NCI-H524 (cell line): Measurements from ENCODE around the gene LNP1.
"Not testable (repeated sequence)": the region's sequence is repeated elsewhere in the genome, so short reads cannot be mapped to it uniquely, and the experiment has no call there.

Experiments
- DNase-seq, 2 experiments: peaks; one replicate each; lab custom pipeline; 2025; lab: John Stamatoyannopoulos, UW

LNP1 gene

GRCh38 chr3:100478521-100478920 is 77.2 kb downstream of the LNP1 start:
- DNase-seq = not testable (repeated sequence)

- DNase-seq = no peak
Observed at GRCh38 chr3:100480081-100480480, 78.7 kb downstream of the LNP1 start.

- peak; percentile 18 to 82 for DNase-seq
Observed at GRCh38 chr3:100482176-100482575, 80.8 kb downstream of the LNP1 start.

- DNase-seq = no peak
Observed at GRCh38 chr3:100483529-100483928, 82.2 kb downstream of the LNP1 start.

GRCh38 chr3:100486808-100487207 is 85.5 kb downstream of the LNP1 start:
- DNase-seq = no peak

GRCh38 chr3:100489118-100489517 is 87.8 kb downstream of the LNP1 start:
- DNase-seq = no peak

- peak; percentile 90 to 98 for DNase-seq
Observed at GRCh38 chr3:100492059-100493006, 91.0 kb downstream of the LNP1 start, which contains the start of gene TMEM45A. Gene TMEM45A (plus strand): TSS chr3:100492619. CDS start chr3:100555212, 62,593 bp downstream.

GRCh38 chr3:100496711-100497261 is 95.4 kb downstream of the LNP1 start:
- no peak for DNase-seq

GRCh38 chr3:100499651-100500050 is 98.3 kb downstream of the LNP1 start:
- no peak for DNase-seq

GRCh38 chr3:100500320-100500880 is 99.1 kb downstream of the LNP1 start:
- DNase-seq = no peak

- no peak for DNase-seq
Observed at GRCh38 chr3:100503448-100503847, 102.1 kb downstream of the LNP1 start.
